ENCODE measurements around the gene CCNB2.

- TF ChIP-seq RXRA (IDR thresholded peaks at IDR 0.05; ENCODE audit: borderline replicate concordance, low read depth) (no peak), RAD21 (IDR thresholded peaks at IDR 0.05; ENCODE audit: low read length) (no peak), GABPA (IDR thresholded peaks at IDR 0.05; ENCODE audit: low read depth) (no peak), EZH2phosphoT487 (IDR thresholded peaks at IDR 0.05; ENCODE audit: borderline replicate concordance, low read depth) (no peak), FOXJ3 (CRISPR knock-in tag; IDR thresholded peaks at IDR 0.05) (no peak), POLR2AphosphoS5 (IDR thresholded peaks at IDR 0.05; ENCODE audit: low read depth, low read length) (no peak), TAF1 (IDR thresholded peaks at IDR 0.05; ENCODE audit: borderline replicate concordance, low read depth, low read length) (no peak)
- TF ChIP-seq, protein P1, sequence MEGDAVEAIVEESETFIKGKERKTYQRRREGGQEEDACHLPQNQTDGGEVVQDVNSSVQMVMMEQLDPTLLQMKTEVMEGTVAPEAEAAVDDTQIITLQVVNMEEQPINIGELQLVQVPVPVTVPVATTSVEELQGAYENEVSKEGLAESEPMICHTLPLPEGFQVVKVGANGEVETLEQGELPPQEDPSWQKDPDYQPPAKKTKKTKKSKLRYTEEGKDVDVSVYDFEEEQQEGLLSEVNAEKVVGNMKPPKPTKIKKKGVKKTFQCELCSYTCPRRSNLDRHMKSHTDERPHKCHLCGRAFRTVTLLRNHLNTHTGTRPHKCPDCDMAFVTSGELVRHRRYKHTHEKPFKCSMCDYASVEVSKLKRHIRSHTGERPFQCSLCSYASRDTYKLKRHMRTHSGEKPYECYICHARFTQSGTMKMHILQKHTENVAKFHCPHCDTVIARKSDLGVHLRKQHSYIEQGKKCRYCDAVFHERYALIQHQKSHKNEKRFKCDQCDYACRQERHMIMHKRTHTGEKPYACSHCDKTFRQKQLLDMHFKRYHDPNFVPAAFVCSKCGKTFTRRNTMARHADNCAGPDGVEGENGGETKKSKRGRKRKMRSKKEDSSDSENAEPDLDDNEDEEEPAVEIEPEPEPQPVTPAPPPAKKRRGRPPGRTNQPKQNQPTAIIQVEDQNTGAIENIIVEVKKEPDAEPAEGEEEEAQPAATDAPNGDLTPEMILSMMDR (IDR thresholded peaks at IDR 0.05): no peak
- TF ChIP-seq, protein P2, sequence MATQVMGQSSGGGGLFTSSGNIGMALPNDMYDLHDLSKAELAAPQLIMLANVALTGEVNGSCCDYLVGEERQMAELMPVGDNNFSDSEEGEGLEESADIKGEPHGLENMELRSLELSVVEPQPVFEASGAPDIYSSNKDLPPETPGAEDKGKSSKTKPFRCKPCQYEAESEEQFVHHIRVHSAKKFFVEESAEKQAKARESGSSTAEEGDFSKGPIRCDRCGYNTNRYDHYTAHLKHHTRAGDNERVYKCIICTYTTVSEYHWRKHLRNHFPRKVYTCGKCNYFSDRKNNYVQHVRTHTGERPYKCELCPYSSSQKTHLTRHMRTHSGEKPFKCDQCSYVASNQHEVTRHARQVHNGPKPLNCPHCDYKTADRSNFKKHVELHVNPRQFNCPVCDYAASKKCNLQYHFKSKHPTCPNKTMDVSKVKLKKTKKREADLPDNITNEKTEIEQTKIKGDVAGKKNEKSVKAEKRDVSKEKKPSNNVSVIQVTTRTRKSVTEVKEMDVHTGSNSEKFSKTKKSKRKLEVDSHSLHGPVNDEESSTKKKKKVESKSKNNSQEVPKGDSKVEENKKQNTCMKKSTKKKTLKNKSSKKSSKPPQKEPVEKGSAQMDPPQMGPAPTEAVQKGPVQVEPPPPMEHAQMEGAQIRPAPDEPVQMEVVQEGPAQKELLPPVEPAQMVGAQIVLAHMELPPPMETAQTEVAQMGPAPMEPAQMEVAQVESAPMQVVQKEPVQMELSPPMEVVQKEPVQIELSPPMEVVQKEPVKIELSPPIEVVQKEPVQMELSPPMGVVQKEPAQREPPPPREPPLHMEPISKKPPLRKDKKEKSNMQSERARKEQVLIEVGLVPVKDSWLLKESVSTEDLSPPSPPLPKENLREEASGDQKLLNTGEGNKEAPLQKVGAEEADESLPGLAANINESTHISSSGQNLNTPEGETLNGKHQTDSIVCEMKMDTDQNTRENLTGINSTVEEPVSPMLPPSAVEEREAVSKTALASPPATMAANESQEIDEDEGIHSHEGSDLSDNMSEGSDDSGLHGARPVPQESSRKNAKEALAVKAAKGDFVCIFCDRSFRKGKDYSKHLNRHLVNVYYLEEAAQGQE (IDR thresholded peaks at IDR 0.05; ENCODE audit: low read depth, low read length): no peak
- TF ChIP-seq, protein P3, sequence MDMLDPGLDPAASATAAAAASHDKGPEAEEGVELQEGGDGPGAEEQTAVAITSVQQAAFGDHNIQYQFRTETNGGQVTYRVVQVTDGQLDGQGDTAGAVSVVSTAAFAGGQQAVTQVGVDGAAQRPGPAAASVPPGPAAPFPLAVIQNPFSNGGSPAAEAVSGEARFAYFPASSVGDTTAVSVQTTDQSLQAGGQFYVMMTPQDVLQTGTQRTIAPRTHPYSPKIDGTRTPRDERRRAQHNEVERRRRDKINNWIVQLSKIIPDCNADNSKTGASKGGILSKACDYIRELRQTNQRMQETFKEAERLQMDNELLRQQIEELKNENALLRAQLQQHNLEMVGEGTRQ (IDR thresholded peaks at IDR 0.05; ENCODE audit: borderline replicate concordance, low read depth, low read length): no peak
- TF ChIP-seq, protein P4, sequence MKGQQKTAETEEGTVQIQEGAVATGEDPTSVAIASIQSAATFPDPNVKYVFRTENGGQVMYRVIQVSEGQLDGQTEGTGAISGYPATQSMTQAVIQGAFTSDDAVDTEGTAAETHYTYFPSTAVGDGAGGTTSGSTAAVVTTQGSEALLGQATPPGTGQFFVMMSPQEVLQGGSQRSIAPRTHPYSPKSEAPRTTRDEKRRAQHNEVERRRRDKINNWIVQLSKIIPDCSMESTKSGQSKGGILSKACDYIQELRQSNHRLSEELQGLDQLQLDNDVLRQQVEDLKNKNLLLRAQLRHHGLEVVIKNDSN (IDR thresholded peaks at IDR 0.05; ENCODE audit: borderline replicate concordance, low read depth): no peak
- TF ChIP-seq, protein P5, sequence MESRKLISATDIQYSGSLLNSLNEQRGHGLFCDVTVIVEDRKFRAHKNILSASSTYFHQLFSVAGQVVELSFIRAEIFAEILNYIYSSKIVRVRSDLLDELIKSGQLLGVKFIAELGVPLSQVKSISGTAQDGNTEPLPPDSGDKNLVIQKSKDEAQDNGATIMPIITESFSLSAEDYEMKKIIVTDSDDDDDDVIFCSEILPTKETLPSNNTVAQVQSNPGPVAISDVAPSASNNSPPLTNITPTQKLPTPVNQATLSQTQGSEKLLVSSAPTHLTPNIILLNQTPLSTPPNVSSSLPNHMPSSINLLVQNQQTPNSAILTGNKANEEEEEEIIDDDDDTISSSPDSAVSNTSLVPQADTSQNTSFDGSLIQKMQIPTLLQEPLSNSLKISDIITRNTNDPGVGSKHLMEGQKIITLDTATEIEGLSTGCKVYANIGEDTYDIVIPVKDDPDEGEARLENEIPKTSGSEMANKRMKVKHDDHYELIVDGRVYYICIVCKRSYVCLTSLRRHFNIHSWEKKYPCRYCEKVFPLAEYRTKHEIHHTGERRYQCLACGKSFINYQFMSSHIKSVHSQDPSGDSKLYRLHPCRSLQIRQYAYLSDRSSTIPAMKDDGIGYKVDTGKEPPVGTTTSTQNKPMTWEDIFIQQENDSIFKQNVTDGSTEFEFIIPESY (IDR thresholded peaks at IDR 0.05; ENCODE audit: borderline replicate concordance, low read depth): no peak
- TF ChIP-seq, protein P6, sequence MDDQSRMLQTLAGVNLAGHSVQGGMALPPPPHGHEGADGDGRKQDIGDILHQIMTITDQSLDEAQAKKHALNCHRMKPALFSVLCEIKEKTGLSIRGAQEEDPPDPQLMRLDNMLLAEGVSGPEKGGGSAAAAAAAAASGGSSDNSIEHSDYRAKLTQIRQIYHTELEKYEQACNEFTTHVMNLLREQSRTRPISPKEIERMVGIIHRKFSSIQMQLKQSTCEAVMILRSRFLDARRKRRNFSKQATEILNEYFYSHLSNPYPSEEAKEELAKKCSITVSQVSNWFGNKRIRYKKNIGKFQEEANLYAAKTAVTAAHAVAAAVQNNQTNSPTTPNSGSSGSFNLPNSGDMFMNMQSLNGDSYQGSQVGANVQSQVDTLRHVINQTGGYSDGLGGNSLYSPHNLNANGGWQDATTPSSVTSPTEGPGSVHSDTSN (IDR thresholded peaks at IDR 0.05): no peak
These were observed 69.3 kb downstream of the CCNB2 start for GRCh38 chr15:59174151-59174834.
